IMR-90 (cell line): ENCODE results near the gene BTRC. TPM values are rescaled to one million over a fixed set of nuclear protein-coding genes. Genes with fewer than 3 reads are reported as not detected.

Source experiments
- ATAC-seq: fragments of 200-7000 bp; cut with Tn5 transposase; 2 replicates; pipeline ENCODE4 v1.9.1; 2020; ENCODE audit warnings: low read depth, mild to moderate bottlenecking, moderate library complexity
- BruUV-seq: library from RNA; stranded (reverse); fragments of 400-500 nt; replicated peaks from 2 replicates; lab custom pipeline; 2021; lab: Mats Ljungman, UMichigan
- CTCF ChIA-PET: fragments of 300-600 bp; formaldehyde crosslinking; extraction: SDS; loops from one replicate; lab custom pipeline; 2021; ENCODE audit warnings: antibody characterized with exemption; lab: Yijun Ruan, JAX
- POLR2A ChIA-PET: fragments of 300-600 bp; sonication (Branson Sonifier 250); formaldehyde crosslinking; loops from one replicate; lab custom pipeline; 2022; ENCODE audit warnings: antibody characterized with exemption; ENCODE audit not compliant: unreplicated experiment; lab: Charles Lee
- DNase-seq: peaks from one replicate; pipeline ENCODE4 v3.0.0; 2013
- H2AFZ ChIP-seq: replicated peaks from 2 replicates; pipeline ENCODE3; 2013; ENCODE audit warnings: low read length, mild to moderate bottlenecking; ENCODE audit not compliant: poor library complexity
- H2AK5ac ChIP-seq: 2 replicates; pipeline ENCODE4 v1.6.1; 2013; ENCODE audit warnings: low read depth, low read length, inconsistent platforms
- H2AK9ac ChIP-seq: replicated peaks from 2 replicates; pipeline ENCODE3; 2013; ENCODE audit warnings: mild to moderate bottlenecking, low read depth, low read length, moderate library complexity; ENCODE audit not compliant: poor library complexity
- H2BK120ac ChIP-seq: 2 replicates; pipeline ENCODE4 v1.6.1; 2013; ENCODE audit warnings: low read depth, low read length, inconsistent platforms
- H2BK15ac ChIP-seq: 3 replicates; pipeline ENCODE4 v1.6.1; 2013; ENCODE audit warnings: low read depth, low read length, inconsistent platforms
- H2BK20ac ChIP-seq: 2 replicates; pipeline ENCODE4 v1.6.1; 2013; ENCODE audit warnings: low read depth, mild to moderate bottlenecking, inconsistent platforms, low read length, moderate library complexity
- H2BK5ac ChIP-seq: 2 replicates; pipeline ENCODE4 v1.6.1; 2013; ENCODE audit warnings: mild to moderate bottlenecking, low read depth, low read length, inconsistent platforms; ENCODE audit not compliant: poor library complexity, severe bottlenecking
- H3K14ac ChIP-seq: replicated peaks from 2 replicates; pipeline ENCODE4 v1.6.1; 2013; ENCODE audit warnings: low read depth, low read length, inconsistent platforms
- H3K18ac ChIP-seq: 2 replicates; pipeline ENCODE4 v1.6.1; 2013; ENCODE audit warnings: low read depth, low read length, control low read depth
- H3K23ac ChIP-seq: 2 replicates; pipeline ENCODE4 v1.6.1; 2013; ENCODE audit warnings: low read depth, low read length, inconsistent platforms
- H3K27ac ChIP-seq: 2 replicates; pipeline ENCODE4 v1.5.1; 2013; ENCODE audit warnings: mild to moderate bottlenecking, control low read depth, low read length; ENCODE audit not compliant: insufficient read depth
- H3K27me3 ChIP-seq: 2 replicates; pipeline ENCODE4 v1.6.1; 2013; ENCODE audit warnings: low read length; ENCODE audit not compliant: control insufficient read depth, insufficient read depth
- H3K36me3 ChIP-seq: 2 replicates; pipeline ENCODE4 v1.6.1; 2013; ENCODE audit warnings: low read length, mixed read lengths; ENCODE audit not compliant: control insufficient read depth, insufficient read depth
- H3K4ac ChIP-seq: 2 replicates; pipeline ENCODE4 v1.6.1; 2013; ENCODE audit warnings: low read depth, low read length, inconsistent platforms
- H3K4me1 ChIP-seq: 2 replicates; pipeline ENCODE4 v1.6.1; 2013; ENCODE audit warnings: low read length, mixed read lengths; ENCODE audit not compliant: control insufficient read depth, insufficient read depth
- H3K4me2 ChIP-seq: 2 replicates; pipeline ENCODE4 v1.6.1; 2013; ENCODE audit warnings: low read depth, mild to moderate bottlenecking, control low read depth, low read length, moderate library complexity
- H3K4me3 ChIP-seq: 2 replicates; pipeline ENCODE4 v1.5.1; 2013; ENCODE audit warnings: low read depth, mild to moderate bottlenecking, control low read depth, low read length, moderate library complexity; ENCODE audit not compliant: insufficient read depth
- H3K56ac ChIP-seq: 2 replicates; pipeline ENCODE4 v1.6.1; 2013; ENCODE audit warnings: low read length, inconsistent platforms; ENCODE audit not compliant: insufficient read depth; ENCODE audit errors: extremely low read depth
- H3K79me1 ChIP-seq, 2 experiments: 2 replicates each; pipeline ENCODE4 v1.6.1; 2013; ENCODE audit warnings: low read length in 2 of 2, inconsistent platforms in 1 of 2, low read depth in 1 of 2
- H3K9ac ChIP-seq: 2 replicates; pipeline ENCODE4 v1.6.1; 2013; ENCODE audit warnings: low read depth, low read length, control low read depth
- H3K9me1 ChIP-seq: 2 replicates; pipeline ENCODE4 v1.6.1; 2013; ENCODE audit warnings: low read length, inconsistent platforms; ENCODE audit not compliant: insufficient read depth
- H3K9me3 ChIP-seq: 2 replicates; pipeline ENCODE4 v1.6.1; 2013; ENCODE audit warnings: low read length; ENCODE audit not compliant: control insufficient read depth, insufficient read depth
- H4K20me1 ChIP-seq: 2 replicates; pipeline ENCODE4 v1.6.1; 2013; ENCODE audit warnings: low read length, inconsistent platforms; ENCODE audit not compliant: insufficient read depth
- H4K5ac ChIP-seq: 2 replicates; pipeline ENCODE4 v1.6.1; 2013; ENCODE audit warnings: mild to moderate bottlenecking, low read depth, low read length, control low read depth
- H4K8ac ChIP-seq, 2 experiments: 2 replicates each; pipeline ENCODE4 v1.6.1; 2013; ENCODE audit warnings: low read depth in 2 of 2, low read length in 2 of 2, control low read depth in 1 of 2, inconsistent platforms in 1 of 2
- H4K91ac ChIP-seq: 2 replicates; pipeline ENCODE4 v1.6.1; 2013; ENCODE audit warnings: low read depth, low read length, inconsistent platforms; ENCODE audit not compliant: insufficient read depth
- BHLHE40 ChIP-seq: fragments of 150-350 bp; IDR thresholded peaks from 2 replicates; pipeline ENCODE4 v1.6.1; 2016; ENCODE audit warnings: mild to moderate bottlenecking, low read depth, low read length
- CEBPB ChIP-seq: IDR thresholded peaks from 2 replicates; pipeline ENCODE4 v1.6.1; 2012; ENCODE audit warnings: low read depth, low read length, improper control_type of control experiment
- CHD1 ChIP-seq: IDR thresholded peaks from 2 replicates; pipeline ENCODE4 v1.6.1; 2012; ENCODE audit warnings: low read depth, low read length, improper control_type of control experiment
- FOS ChIP-seq: fragments of 150-350 bp; IDR thresholded peaks from 2 replicates; pipeline ENCODE4 v1.6.1; 2016; ENCODE audit warnings: low read depth, low read length
- MAFK ChIP-seq: IDR thresholded peaks from 2 replicates; pipeline ENCODE4 v1.6.1; 2012; ENCODE audit warnings: low read depth, low read length, improper control_type of control experiment
- MAZ ChIP-seq: IDR thresholded peaks from 2 replicates; pipeline ENCODE4 v1.6.1; 2012; ENCODE audit warnings: low read depth, mild to moderate bottlenecking, low read length, improper control_type of control experiment, moderate library complexity, borderline replicate concordance
- MXI1 ChIP-seq: IDR thresholded peaks from 2 replicates; pipeline ENCODE4 v1.6.1; 2012; ENCODE audit warnings: low read depth, mild to moderate bottlenecking, low read length, moderate library complexity, borderline replicate concordance
- NFE2L2 ChIP-seq: fragments of 150-350 bp; IDR thresholded peaks from 2 replicates; pipeline ENCODE4 v1.6.1; 2016; ENCODE audit warnings: low read depth, mild to moderate bottlenecking, low read length
- POLR2A ChIP-seq: IDR thresholded peaks from 2 replicates; pipeline ENCODE4 v1.6.1; 2012; ENCODE audit warnings: mild to moderate bottlenecking, low read depth, low read length
- RAD21 ChIP-seq: IDR thresholded peaks from 2 replicates; pipeline ENCODE4 v1.6.1; 2012; ENCODE audit warnings: low read length, improper control_type of control experiment
- RFX5 ChIP-seq: IDR thresholded peaks from 2 replicates; pipeline ENCODE4 v1.8.0; 2012; ENCODE audit warnings: low read depth, mild to moderate bottlenecking, low read length, moderate library complexity
- SMC3 ChIP-seq: fragments of 150-350 bp; IDR thresholded peaks from 2 replicates; pipeline ENCODE4 v1.6.1; 2016; ENCODE audit warnings: low read depth, mild to moderate bottlenecking, antibody characterized with exemption, low read length, moderate library complexity
- WGBS, 2 experiments: methylation state at CpG; one replicate each; pipeline versions ENCODE4 v1.1.5 to v1.1.7; 2013; ENCODE audit warnings: missing lambda C conversion rate in 2 of 2; ENCODE audit not compliant: insufficient read length in 1 of 2; ENCODE audit errors: extremely low coverage in 2 of 2; 5-methylcytosine and 5-hydroxymethylcytosine counted together
- dilution Hi-C: fragments of 300-500 bp; cut with HindIII; formaldehyde crosslinking; loops from one replicate; pipeline ENCODE4 v1.14.3; 2018; ENCODE audit warnings: low sequenced_read_pairs; ENCODE audit not compliant: unreplicated experiment
- in situ Hi-C: fragments of 300-500 bp; cut with MboI; formaldehyde crosslinking; loops from 3 replicates; pipeline ENCODE4 v1.14.3; 2019; ENCODE audit warnings: low sequenced_read_pairs, inconsistent platforms, mixed read lengths
- intact Hi-C: fragments of 100-400 bp; cut with micrococcal nuclease; formaldehyde crosslinking; loops from 2 replicates; pipeline ENCODE4 v1.10.0; 2022
- polyA plus RNA-seq, 3 experiments: library from polyadenylated mRNA; depleted of rRNA; stranded (reverse); fragments of >200 nt; gene quantifications; 2 replicates each; pipeline ENCODE4 v1.2.3, GENCODE V29; 2012; ENCODE audit warnings: low replicate concordance in 1 of 3
- total RNA-seq: library from RNA; depleted of rRNA; stranded (reverse); fragments of >200 nt; gene quantifications from 2 replicates; pipeline ENCODE4 v1.2.3, GENCODE V29; 2012
- TF ChIP-seq, protein P1 (sequence below): fragments of 150-350 bp; IDR thresholded peaks from 2 replicates; pipeline ENCODE4 v1.6.1; 2016; ENCODE audit warnings: low read depth, mild to moderate bottlenecking, low read length, moderate library complexity, borderline replicate concordance
- TF ChIP-seq, protein P2 (sequence below): conservative IDR thresholded peaks from 2 replicates; pipeline ENCODE4 v1.5.1; 2012; ENCODE audit warnings: mild to moderate bottlenecking, low read depth, low read length, improper control_type of control experiment

BTRC gene
- total and polyA plus RNA-seq, 2 of the 4 experiments (the other 2 are of a cell fraction) = 7.7 to 8.4 TPM

DNA sequence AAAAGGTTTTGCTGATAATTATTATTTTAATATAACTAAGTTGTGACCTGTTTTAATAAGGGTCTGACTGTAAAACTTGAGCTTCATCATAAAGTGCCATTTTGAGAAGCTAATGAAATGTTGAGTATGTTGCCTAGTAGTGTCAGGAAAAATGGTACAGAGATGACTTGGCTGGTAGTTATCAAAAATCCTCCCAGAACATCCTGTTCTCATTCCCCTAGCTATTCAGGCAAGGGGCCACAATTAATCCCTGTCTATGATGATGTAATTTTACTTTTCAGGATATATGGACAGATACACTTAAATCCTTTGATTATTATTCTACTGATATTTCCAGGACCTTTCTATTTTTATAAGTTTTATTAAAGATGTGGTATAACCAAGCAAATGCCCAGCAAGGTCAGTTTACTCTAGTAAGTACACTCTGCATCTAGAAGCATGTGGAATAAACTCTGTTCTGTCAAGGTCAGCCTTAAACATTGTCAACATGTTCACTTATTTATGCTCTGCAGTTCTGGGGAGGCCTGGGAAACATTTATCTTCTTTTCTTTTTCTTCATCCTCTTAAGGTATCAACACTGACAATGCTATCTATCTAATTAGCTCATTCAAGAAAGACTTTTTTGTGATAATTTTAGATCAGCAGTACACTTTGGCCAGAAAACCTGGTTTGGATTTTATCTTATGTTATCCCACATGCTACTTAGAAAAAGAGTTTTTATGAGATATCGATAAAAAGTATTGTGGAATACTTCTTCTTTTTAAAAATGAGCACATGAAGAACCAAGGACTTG lies 32.1 kb downstream of the BTRC start:
- in situ Hi-C loops = no loop called here

More for the DNA sequence above, 32.1 kb downstream of the BTRC start:
- Histone ChIP-seq H3K14ac (no peak overlapping the region), H4K91ac (no peak overlapping the region), H3K4me2 (no peak overlapping the region), H3K79me1 (peaks cover 15 to 37% of the 10 kb centered on the region in 2 experiments), H3K27me3 (no peaks in the 10 kb centered on the region), H3K9me3 (no peaks in the 10 kb centered on the region), H2BK15ac (no peak overlapping the region), H2BK20ac (no peak overlapping the region), H2BK120ac (no peak overlapping the region), H3K56ac (no peak overlapping the region), H3K27ac (no peak overlapping the region), H4K20me1 (peaks cover 29% of the 10 kb centered on the region), H3K4me1 (peaks cover 3% of the 10 kb centered on the region; the same call in 1 of the 2 replicates), H3K4ac (no peak overlapping the region), H3K9me1 (no peaks in the 10 kb centered on the region), H3K9ac (no peak overlapping the region), H2AK9ac (no peak overlapping the region), H4K8ac (no peak overlapping the region), H3K18ac (no peak overlapping the region), H3K36me3 (no peaks in the 10 kb centered on the region), H3K23ac (no peak overlapping the region), H2AK5ac (no peak overlapping the region), H3K4me3 (no peak overlapping the region), H2BK5ac (no peak overlapping the region), H4K5ac (no peak overlapping the region), H2AFZ (no peak overlapping the region)
- intact Hi-C loops (no loop called here), dilution Hi-C loops (no loop called here)
- ChIA-PET CTCF (interaction anchor here (0.9 kb wide), 1 partner anchor 67 kb away, joined by 3 read pairs; no protein-coding TSS in a partner anchor), POLR2A (no interaction called here)
- TF ChIP-seq, protein P1, sequence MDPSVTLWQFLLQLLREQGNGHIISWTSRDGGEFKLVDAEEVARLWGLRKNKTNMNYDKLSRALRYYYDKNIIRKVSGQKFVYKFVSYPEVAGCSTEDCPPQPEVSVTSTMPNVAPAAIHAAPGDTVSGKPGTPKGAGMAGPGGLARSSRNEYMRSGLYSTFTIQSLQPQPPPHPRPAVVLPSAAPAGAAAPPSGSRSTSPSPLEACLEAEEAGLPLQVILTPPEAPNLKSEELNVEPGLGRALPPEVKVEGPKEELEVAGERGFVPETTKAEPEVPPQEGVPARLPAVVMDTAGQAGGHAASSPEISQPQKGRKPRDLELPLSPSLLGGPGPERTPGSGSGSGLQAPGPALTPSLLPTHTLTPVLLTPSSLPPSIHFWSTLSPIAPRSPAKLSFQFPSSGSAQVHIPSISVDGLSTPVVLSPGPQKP = no peak
- TF ChIP-seq SMC3 = no peak
- no peak for TF ChIP-seq NFE2L2
- TF ChIP-seq, protein P2, sequence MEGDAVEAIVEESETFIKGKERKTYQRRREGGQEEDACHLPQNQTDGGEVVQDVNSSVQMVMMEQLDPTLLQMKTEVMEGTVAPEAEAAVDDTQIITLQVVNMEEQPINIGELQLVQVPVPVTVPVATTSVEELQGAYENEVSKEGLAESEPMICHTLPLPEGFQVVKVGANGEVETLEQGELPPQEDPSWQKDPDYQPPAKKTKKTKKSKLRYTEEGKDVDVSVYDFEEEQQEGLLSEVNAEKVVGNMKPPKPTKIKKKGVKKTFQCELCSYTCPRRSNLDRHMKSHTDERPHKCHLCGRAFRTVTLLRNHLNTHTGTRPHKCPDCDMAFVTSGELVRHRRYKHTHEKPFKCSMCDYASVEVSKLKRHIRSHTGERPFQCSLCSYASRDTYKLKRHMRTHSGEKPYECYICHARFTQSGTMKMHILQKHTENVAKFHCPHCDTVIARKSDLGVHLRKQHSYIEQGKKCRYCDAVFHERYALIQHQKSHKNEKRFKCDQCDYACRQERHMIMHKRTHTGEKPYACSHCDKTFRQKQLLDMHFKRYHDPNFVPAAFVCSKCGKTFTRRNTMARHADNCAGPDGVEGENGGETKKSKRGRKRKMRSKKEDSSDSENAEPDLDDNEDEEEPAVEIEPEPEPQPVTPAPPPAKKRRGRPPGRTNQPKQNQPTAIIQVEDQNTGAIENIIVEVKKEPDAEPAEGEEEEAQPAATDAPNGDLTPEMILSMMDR = no peak
- TF ChIP-seq POLR2A = no peak
- TF ChIP-seq BHLHE40 = no peak
- TF ChIP-seq RAD21 = no peak
- no peak for TF ChIP-seq CHD1
- TF ChIP-seq CEBPB = no peak
- TF ChIP-seq MAZ = no peak
- no peak for TF ChIP-seq MXI1
- TF ChIP-seq RFX5 = no peak
- TF ChIP-seq FOS = no peak
- TF ChIP-seq MAFK = no peak
- no CpG with 5 or more reads among the region's 1 CpG for WGBS, 2 experiments
- DNase-seq (no peak), ATAC-seq (no peak)
- BruUV-seq = no TSS peak
